GM12875 (cell line): ENCODE data around the gene ATRAID.
A peak's percentile ranks its signal among the peaks of the same experiment; 100 is the strongest.

Experiments
- H3K4me3 ChIP-seq: one replicate; pipeline ENCODE4 v1.5.1; 2011; ENCODE audit warnings: low read depth, low read length, control low read depth
- CTCF ChIP-seq: IDR thresholded peaks from 2 replicates; pipeline ENCODE4 v1.5.1; 2011; ENCODE audit warnings: low read depth, mild to moderate bottlenecking, control low read depth, inconsistent platforms, low read length, moderate library complexity, borderline replicate concordance; ENCODE audit not compliant: insufficient read depth

Gene ATRAID

GRCh38 chr2:27217173-27218121 is 5.6 kb downstream of the ATRAID start, which contains the start of gene CAD:
TSS of gene CAD (plus strand) at chr2:27217369. CDS start at chr2:27217552, 183 bp downstream.
- no peak for TF ChIP-seq CTCF
- peak within 1 kb of the TSS; percentile 90 for H3K4me3 ChIP-seq

- no peak for TF ChIP-seq CTCF
Observed at GRCh38 chr2:27218614-27219013, 6.8 kb downstream of the ATRAID start.

GRCh38 chr2:27219091-27219490 is 7.2 kb downstream of the ATRAID start:
- TF ChIP-seq CTCF, result no peak
- no peak overlapping the region for H3K4me3 ChIP-seq

More at GRCh38 chr2:27218614-27219013, 6.8 kb downstream of the ATRAID start:
- peak overlapping the region; percentile 90 for H3K4me3 ChIP-seq

- H3K4me3 ChIP-seq, result no peak overlapping the region
- no peak for TF ChIP-seq CTCF
Observed at GRCh38 chr2:27220091-27220490, 8.2 kb downstream of the ATRAID start.

- no peak for TF ChIP-seq CTCF
Observed at GRCh38 chr2:27221166-27221565, 9.3 kb downstream of the ATRAID start.

GRCh38 chr2:27222407-27222806 is 10.6 kb downstream of the ATRAID start:
- H3K4me3 ChIP-seq, result no peak overlapping the region
- TF ChIP-seq CTCF, result no peak

More at GRCh38 chr2:27221166-27221565, 9.3 kb downstream of the ATRAID start:
- no peak overlapping the region for H3K4me3 ChIP-seq

- no peak for TF ChIP-seq CTCF
Observed at GRCh38 chr2:27223416-27223815, 11.6 kb downstream of the ATRAID start.

More at GRCh38 chr2:27223416-27223815, 11.6 kb downstream of the ATRAID start:
- H3K4me3 ChIP-seq, result no peak overlapping the region
